Bone marrow (tissue), 2 donors: Measurements from ENCODE around the gene ERP29.
"Not testable (repeated sequence)": the region's sequence is repeated elsewhere in the genome, so short reads cannot be mapped to it uniquely, and the experiment has no call there.

Source experiments
- DNase-seq, 2 donors: peaks; one replicate each; lab custom pipeline; 2025; lab: John Stamatoyannopoulos, UW

Gene ERP29

GRCh38 chr12:112012775-112013600, at the start of gene ERP29, which contains the start of gene TMEM116:
ERP29 (plus strand) TSS chr12:112013426; CDS start chr12:112013466, 40 bp downstream.
TMEM116 (minus strand) TSS chr12:112013165; CDS start chr12:112005270, 7,895 bp downstream.
- DNase-seq: peak; percentile 95 to 99

GRCh38 chr12:111964935-111965334, 48.3 kb upstream of the ERP29 start:
- DNase-seq: no peak

GRCh38 chr12:111971800-111972199, 41.4 kb upstream of the ERP29 start:
- no peak for DNase-seq

- no peak for DNase-seq
Observed at GRCh38 chr12:111975161-111975931, 37.9 kb upstream of the ERP29 start.

- no peak for DNase-seq
Observed at GRCh38 chr12:111976291-111976690, 36.9 kb upstream of the ERP29 start.

- no peak for DNase-seq
Observed at GRCh38 chr12:111976860-111977259, 36.4 kb upstream of the ERP29 start.

- no peak for DNase-seq
Observed at GRCh38 chr12:111978545-111978944, 34.7 kb upstream of the ERP29 start.

- no peak for DNase-seq
Observed at GRCh38 chr12:111980598-111980997, 32.6 kb upstream of the ERP29 start.

GRCh38 chr12:111981987-111982386, 31.2 kb upstream of the ERP29 start:
- no peak for DNase-seq

GRCh38 chr12:111984820-111985219, 28.4 kb upstream of the ERP29 start:
- DNase-seq: no peak

- DNase-seq: no peak
Observed at GRCh38 chr12:111991535-111991934, 21.7 kb upstream of the ERP29 start.

GRCh38 chr12:111991946-111992345, 21.3 kb upstream of the ERP29 start:
- no peak for DNase-seq

GRCh38 chr12:111992464-111992863, 20.8 kb upstream of the ERP29 start:
- no peak for DNase-seq

GRCh38 chr12:111993292-111994150, 19.7 kb upstream of the ERP29 start:
- no peak for DNase-seq

GRCh38 chr12:111994211-111995111, 18.8 kb upstream of the ERP29 start:
- not testable (repeated sequence) for DNase-seq

GRCh38 chr12:111995782-111996480, 17.3 kb upstream of the ERP29 start:
- no peak for DNase-seq

- DNase-seq: no peak
Observed at GRCh38 chr12:111997300-111997699, 15.9 kb upstream of the ERP29 start.

GRCh38 chr12:111998015-111998414, 15.2 kb upstream of the ERP29 start:
- no peak for DNase-seq

GRCh38 chr12:111999129-111999528, 14.1 kb upstream of the ERP29 start:
- DNase-seq: not testable (repeated sequence)

GRCh38 chr12:112000820-112001219, 12.4 kb upstream of the ERP29 start:
- DNase-seq: no peak
